HG02840 (cell line): ENCODE data around the gene KIFAP3.
"Not testable (repeated sequence)": the region's sequence is repeated elsewhere in the genome, so short reads cannot be mapped to it uniquely, and the experiment has no call there.

Source experiments
- ATAC-seq: cut with Tn5 transposase; IDR thresholded peaks from one replicate; pipeline ENCODE4 v1.9.1; 2021; ENCODE audit warnings: mild to moderate bottlenecking, moderate library complexity, moderate number of reproducible peaks; ENCODE audit not compliant: unreplicated experiment, low FRiP score

The KIFAP3 gene

DNA sequence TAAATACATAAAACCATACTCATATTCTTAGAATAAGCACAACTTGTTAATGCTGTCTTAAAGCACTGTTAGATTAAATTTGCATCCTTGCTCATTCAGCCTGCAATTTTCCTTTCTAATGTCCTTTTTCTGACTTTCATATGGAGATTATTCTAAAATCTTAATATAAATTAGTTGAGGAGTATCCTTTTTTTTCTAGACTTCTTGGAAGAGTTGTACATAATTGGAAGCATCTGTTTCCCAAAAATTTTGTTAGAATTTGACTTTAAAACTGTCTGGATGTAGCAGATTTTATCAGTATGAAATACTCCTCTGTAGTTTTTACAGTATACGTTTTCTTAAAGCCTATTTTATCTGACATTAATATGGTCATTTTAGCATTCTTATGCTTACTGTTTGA is 9.7 kb downstream of the KIFAP3 start:
- no peak for ATAC-seq

DNA sequence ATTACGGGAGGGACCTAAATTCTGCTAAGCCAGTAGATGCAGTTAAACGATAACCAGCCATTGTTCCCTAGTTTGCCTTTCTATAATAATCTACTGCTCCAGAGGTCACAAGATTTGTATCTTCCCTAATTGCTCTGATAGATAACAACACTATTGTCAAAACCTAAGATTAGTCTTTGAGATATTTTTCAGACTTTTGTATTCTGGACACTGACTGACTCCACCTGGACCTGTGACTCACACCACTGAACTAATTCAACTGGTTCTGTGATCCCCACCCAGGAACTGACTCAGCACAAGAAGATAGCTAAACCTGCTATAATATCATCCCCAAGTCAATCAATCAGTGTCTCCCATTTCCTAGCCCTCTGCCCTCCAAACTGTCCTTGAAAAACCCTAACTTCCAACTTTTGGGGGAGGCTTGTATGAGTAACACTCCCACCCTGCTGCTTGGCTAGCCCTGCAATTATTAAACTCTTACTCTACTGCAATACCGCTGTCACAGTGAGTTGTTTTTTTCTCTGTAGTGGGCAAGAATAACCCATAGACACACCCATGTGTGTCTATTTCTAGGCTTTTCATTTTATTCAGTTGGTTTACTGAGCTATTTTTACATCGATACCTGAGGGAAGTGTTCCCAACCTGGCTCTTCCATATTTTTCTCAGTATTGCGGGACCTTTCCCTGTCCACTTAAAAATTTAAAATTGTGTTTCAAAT is 11.2 kb downstream of the KIFAP3 start:
- ATAC-seq = no peak

DNA sequence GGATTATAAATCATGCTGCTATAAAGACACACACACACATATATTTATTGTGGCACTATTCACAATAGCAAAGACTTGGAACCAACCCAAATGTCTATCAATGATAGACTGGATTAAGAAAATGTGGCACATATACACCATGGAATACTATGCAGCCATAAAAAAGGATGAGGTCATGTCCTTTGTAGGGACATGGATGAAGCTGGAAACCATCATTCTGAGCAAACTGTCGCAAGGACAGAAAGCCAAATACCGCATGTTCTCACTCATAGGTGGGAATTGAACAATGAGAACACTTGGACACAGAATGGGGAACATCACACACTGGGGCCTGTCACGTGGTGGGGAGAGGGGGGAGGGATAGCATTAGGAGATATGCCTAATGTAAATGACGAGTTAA is 12.8 kb downstream of the KIFAP3 start:
- ATAC-seq = not testable (repeated sequence)

DNA sequence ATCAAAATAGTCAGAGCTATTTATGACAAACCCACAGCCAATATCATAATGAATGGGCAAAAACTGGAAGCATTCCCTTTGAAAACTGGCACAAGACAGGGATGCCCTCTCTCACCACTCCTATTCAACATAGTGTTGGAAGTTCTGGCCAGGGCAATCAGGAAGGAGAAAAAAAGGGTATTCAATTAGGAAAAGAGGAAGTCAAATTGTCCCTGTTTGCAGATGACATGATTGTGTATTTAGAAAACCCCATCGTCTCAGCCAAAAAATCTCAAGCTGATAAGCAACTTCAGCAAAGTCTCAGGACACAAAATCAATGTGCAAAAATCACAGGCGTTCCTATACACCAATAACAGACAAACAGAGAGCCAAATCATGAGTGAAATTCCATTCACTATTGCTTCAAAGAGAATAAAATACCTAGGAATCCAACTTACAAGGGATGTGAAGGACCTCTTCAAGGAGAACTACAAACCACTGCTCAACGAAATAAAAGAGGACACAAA is 14.4 kb downstream of the KIFAP3 start:
- ATAC-seq = not testable (repeated sequence)

DNA sequence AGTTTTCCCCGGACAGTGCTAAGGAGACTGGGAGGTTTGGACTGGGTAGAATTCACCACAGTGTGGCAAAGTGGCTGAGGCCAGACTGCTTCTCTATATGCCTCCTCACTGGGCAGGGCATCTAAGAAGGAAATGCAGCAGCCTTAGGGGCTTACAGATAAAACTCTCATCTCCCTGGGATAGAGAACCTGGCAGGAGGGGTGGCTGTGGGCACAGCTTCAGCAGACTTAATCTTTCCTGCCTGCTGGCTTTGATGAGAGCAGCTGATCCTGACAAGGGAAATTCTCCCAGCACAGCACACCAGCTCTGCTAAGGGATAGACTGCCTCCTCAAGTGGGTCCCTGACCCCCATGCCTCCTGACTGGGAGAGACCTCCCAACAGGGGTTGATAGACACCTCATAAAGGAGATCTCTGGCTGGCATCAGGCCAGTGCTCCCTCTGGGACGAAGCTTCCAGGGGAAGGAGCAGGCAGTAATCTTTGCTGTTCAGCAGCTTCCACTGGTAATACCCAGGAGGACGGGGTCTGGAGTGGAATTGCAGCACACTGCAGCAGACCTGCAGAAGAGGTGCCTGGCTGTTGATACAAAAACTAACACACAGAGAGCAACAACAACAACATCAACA is 25.2 kb downstream of the KIFAP3 start:
- no peak for ATAC-seq

DNA sequence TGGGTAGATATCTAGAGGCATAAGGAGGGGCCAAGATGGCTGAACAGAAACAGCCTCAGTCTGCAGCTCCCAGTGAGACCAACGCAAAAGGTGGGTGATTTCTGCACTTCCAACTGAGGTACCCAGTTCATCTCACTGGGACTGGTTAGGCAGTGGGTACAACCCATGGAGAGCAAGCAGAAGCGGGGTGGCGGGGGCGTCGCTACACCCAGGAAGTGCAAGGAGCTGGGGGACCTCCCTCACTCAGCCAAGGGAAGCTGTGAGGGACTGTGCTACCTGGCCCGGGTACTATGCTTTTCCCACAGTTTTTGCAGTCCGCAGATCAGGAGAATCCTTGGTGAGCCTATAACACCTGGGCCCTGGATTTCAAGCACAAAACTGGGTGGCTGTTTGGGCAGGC is 26.0 kb downstream of the KIFAP3 start:
- no peak for ATAC-seq

DNA sequence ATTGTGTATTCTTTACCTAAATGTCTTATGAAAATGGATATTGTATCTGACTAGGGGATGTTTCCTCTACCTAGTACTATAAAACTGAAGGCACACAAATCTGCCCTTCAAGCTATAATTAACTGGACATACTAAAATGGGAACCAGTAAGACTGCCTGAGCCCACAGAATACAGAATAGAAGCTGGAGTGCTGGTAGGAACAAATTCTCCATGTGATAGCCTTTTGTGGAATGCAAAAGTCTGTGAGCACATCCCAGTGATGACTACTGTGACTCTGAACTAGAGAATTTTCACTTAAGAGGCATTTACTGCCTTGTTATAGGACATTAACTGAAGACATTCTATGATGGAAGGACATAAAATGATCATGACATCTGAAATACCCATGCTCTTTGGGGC is 30.3 kb downstream of the KIFAP3 start:
- no peak for ATAC-seq

DNA sequence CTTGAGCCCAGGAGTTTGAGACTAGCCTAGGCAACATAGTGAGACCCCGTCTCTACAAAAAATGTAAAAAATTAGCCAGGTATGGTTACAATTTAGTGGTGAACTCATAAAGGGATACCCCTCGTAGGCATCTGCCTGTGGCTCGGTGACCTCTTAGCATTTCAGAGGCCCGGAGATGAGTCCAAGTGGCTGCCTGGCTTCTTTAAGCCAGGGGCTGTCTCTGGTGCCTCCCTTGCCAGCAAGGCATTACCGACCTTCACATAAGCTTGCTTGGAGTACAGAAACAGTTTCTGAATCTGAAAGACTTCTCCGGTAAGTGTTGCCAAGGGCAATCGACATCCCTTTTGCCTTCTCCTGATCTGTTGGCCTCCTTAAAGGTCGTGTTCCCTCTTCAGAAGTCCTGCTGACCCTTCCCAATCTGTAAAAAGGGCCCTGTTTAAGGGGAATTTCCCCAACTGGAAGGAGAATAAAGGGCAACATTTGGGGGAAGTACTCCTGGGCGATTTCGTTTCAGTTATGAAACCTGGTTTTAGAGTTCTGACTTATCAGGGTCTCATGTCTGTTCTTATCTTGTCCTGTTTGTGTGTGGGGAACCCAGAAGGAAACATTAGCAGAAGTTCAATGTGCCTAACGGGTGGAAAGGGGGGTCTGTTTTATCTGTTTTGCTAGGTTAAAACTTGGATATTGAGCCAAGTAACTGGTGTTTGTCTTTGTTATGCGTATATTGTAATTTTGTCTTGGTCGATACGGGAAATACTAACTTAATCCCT is 32.9 kb downstream of the KIFAP3 start:
- no peak for ATAC-seq

DNA sequence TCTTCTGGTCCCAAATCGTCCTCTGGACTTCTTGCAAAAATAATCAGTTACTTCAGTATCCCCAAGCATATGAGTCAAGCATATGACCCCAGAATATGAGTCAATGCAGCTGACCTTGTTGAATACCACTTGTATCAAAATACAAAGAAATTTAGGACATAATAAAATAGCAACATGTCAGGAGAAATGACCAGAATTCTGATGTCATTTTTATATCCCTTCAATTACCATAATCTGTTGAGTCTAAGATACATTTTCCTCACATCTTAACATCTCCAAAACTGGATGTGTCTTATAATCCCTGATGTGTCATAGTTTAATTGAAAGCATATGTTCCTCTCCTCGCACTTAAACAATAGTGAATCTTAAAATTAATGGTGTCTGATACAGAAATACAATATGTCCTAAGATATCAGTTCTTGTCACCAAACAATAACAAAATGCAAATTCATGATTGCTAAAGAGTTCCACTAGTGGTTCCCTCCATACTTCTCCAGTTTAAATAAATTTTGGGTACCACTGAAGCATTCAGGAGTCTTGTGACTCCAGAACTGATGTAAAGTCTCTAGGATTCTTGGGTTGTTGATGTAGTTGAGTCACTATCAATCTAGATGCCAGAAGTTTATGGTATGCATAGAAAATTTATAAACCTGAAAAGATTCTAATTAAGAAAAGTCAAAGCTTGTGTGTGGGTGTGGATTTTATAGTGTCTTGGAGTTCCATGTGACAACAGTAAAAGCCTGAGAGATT is 41.8 kb downstream of the KIFAP3 start:
- ATAC-seq = no peak

DNA sequence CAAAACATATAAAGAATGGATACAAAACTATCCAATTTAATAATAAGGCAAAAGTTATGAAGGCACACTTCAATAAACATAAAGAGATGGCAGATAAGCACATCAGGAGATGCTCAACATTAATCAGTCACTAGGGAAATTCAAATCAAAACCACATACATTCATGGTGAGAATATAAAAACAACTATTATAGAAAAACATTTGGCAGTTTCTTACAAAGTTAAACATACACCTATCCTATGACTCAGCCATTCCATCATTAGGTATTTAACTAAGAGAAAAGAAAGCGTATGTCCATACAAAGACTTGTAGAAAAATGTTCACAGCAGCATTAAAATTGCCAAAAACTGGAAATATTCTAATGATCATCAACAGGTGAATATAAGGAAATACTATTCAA is 44.3 kb downstream of the KIFAP3 start:
- no peak for ATAC-seq

DNA sequence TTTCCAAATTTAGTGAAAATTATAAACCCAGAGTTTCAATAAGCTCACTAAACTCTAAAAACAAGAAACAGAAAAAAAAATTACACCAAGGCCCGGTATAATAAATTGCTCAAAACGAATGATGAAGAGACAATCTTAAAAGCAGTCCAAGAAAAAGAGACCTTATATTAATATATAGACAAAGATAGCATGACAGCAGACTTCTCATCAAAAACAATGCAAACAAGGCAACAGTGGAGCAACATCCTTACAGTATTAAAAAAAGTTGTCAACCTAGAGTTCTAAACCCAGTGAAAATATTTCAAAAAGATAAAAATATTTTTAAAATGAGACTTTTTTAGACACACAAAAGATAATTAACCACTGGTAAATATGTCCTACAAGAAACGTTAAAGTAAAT is 46.7 kb downstream of the KIFAP3 start:
- ATAC-seq = no peak

DNA sequence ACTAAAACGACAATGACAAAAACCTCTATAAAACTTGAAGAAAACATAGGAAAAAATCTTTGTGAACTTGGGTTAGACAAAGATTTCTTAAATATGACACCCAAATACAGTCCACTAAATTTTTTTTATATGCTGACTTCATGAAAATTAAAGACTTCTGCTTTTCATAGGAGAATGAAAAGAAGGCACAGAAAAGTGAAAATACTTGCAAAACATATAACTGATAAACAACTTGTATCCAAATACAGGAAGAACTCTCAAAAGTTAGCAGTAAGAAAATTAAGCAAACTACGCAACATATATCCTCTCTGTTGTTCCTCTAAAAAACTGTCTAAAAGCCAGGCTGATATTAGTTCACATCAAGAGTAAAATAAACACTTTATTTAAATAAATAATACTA is 53.6 kb downstream of the KIFAP3 start:
- no peak for ATAC-seq

DNA sequence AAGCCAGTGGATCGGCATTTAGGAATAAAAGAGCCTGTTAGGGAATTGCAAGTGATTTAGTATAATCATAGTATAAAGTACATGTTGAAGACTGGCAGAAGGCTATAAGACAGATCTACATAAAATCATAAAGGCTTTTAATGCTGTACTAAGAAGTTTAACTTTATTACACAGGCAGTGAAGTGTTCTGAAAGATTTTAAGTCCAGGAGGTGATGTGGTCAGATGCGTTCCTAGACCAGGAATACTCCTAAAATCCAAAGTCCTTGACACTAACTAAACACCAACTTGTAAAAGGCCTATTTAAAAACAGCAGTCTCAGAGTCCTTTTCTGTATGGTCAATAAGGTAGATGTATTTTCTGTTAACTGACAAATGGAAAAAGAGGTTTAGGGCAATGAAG is 57.0 kb downstream of the KIFAP3 start:
- no peak for ATAC-seq

DNA sequence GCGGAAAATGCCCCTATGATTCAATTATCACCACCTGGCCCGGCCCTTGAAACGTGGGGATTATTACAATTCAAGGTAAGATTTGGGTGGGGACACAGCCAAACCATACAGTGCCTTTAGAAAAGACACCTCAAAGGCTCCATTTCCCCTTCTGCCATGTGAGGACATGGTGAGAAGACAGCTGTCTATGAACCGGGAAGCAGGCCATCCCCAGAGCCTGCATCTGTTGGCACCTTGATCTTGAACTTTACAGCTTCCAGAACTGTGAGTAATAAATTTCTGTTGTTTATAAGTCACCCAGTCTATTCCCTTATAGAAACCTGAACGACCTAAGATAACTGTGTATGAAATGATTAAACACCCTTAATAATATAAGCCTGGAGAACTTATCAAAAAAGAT is 61.6 kb downstream of the KIFAP3 start:
- ATAC-seq = no peak

DNA sequence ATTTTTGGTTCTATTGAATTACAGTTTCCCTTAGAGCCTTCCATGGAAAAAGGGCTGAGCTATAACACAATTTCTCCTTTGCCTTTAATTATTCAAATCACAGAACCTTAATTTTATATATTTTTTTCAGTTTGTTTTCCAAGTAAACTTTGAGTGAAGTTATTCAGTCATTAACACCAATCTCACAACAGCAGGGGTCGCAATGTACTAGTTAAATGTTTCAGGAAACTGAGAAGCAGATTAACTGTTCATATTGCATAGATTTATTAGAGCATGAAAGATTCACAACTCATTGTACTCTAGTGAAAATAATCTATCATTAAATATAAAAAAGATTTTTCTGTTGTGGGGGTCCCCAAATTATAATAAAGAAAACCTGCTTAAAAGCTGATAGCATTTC is 64.1 kb downstream of the KIFAP3 start:
- ATAC-seq = no peak

DNA sequence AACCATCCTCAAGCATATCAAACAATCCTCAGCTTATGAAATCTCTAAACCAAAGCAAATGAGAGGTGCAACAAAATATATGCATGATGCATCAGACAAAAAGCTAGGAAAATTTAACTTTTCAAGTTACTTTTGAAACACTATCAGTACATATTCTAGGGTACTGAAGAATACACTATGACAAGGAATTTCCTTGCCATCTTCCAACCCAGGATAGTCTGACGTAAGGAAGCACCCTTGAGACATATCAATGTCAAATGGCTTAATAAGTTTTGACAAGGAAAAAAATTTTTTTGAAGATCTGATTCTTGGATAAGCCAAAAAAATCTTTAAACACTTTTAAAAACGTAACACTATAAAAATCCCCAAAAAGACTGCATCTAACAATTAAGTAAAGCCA is 64.9 kb downstream of the KIFAP3 start:
- ATAC-seq = no peak

DNA sequence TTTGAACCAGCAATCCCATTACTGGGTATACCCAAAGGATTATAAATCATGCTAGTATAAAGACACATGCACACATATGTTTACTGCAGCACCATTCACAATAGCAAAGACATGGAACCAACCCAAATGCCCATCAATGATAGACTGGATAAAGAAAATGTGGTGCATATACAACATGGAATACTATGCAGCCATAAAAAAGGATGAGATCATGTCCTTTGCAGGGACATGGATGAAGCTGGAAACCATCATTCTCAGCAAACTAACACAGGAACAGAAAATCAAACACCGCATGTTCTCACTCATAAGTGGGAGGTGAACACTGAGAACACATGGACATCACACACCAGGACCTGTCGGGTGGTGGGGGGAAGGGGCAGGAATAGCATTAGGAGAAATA is 65.8 kb downstream of the KIFAP3 start:
- ATAC-seq = not testable (repeated sequence)

DNA sequence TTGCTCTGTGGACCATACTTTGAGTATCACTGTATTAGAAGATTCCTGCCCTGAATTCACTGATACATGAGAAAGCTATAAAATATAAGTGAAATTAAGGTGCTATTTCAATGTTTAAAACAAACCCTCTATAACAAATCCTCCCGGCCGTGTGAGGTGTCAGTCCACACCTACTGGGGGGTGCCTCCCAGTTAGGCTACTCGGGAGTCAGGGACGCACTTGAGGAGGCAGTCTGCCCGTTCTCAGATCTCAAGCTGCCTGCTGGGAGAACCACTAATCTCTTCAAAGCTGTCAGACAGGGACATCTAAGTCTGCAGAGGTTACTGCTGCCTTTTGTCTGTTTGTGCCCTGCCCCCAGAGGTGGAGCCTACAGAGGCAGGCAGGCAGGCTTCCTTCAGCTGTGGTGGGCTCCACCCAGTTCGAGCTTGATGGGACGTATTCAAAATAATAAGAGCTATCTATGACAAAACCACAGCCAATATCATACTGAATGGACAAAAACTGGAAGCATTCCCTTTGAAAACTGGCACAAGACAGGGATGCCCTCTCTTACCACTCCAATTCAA is 71.1 kb downstream of the KIFAP3 start:
- ATAC-seq = not testable (repeated sequence)

DNA sequence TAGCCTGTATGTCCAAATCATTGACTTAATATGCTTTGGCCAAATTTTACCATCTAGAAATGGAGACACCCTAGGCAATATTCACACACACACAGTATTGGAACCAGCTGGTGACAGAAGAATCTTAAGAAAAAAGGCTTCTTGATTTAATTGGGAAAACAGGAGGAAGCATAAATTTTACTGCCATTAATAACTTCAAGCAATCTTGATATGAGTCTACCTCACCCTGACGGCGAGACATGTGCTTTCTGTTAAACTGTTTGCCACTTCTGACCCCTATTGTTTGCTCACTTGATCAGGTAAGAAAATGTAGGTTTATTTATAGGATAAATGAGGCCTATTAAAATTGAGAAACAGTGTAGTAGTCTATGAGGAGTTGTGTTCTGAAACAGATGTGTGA is 73.2 kb downstream of the KIFAP3 start:
- ATAC-seq = no peak

DNA sequence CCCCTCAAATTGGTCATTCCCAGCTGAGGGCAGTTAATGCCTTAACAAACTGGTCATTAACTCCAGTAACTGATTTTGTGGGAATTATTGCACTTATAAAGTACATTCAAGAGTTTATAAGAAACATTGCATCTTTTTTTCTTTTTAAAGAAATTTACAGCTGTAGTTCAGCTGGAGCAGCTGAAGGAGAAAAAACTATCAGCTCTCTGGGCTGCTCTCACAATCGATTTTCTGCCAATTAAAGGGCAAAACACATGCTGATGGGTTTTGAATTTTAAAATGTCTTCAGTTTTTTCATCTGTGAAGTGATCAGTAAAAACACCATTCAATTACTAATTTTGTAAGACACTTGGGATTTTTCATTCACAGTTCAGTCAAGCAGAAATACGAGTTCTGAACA is 74.7 kb downstream of the KIFAP3 start:
- no peak for ATAC-seq
